Gastrocnemius medialis (tissue), 4 donors: ENCODE measurements around the gene SLC41A1.

Source experiments
- POLR2A ChIP-seq, 2 donors: fragments of 450-650 bp; IDR thresholded peaks; one replicate each; pipeline ENCODE4 v1.6.1; 2017; ENCODE audit warnings: antibody characterized with exemption in 2 of 2, mild to moderate bottlenecking in 2 of 2, moderate library complexity in 2 of 2
- TF ChIP-seq, protein P1 (sequence below), 5 experiments: fragments of 450-650 bp in 3 of 5; fragments of 200-600 bp in 2 of 5; sonication (generic) in 2 of 5; IDR thresholded peaks in 4 of 5; conservative IDR thresholded peaks in 1 of 5; 1 replicate in 4 of 5; 2 replicates in 1 of 5; pipeline ENCODE4 v1.5.1; 2016 to 2019; ENCODE audit warnings: antibody characterized with exemption in 5 of 5, mild to moderate bottlenecking in 3 of 5, moderate library complexity in 3 of 5

- TF ChIP-seq, protein P1, sequence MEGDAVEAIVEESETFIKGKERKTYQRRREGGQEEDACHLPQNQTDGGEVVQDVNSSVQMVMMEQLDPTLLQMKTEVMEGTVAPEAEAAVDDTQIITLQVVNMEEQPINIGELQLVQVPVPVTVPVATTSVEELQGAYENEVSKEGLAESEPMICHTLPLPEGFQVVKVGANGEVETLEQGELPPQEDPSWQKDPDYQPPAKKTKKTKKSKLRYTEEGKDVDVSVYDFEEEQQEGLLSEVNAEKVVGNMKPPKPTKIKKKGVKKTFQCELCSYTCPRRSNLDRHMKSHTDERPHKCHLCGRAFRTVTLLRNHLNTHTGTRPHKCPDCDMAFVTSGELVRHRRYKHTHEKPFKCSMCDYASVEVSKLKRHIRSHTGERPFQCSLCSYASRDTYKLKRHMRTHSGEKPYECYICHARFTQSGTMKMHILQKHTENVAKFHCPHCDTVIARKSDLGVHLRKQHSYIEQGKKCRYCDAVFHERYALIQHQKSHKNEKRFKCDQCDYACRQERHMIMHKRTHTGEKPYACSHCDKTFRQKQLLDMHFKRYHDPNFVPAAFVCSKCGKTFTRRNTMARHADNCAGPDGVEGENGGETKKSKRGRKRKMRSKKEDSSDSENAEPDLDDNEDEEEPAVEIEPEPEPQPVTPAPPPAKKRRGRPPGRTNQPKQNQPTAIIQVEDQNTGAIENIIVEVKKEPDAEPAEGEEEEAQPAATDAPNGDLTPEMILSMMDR (IDR thresholded peaks at IDR 0.05 in 4 of 5, conservative IDR thresholded peaks at IDR 0.05 in 1 of 5) = no peak
- no peak for TF ChIP-seq POLR2A (IDR thresholded peaks at IDR 0.05)
These were observed 27.3 kb upstream of the SLC41A1 start for GRCh38 chr1:205840146-205840923.
